Breast epithelium (tissue), 4 donors: ENCODE measurements around the gene CPXM1. TPM values are rescaled to one million over a fixed set of nuclear protein-coding genes. Genes with fewer than 3 reads are reported as not detected.
A peak's percentile ranks its signal among the peaks of the same experiment; 100 is the strongest.

ENCODE experiments used
- DNase-seq, 2 donors: peaks; one replicate each; pipeline ENCODE4 v3.0.0-alpha.2; 2019; ENCODE audit warnings: low spot score in 2 of 2
- H3K27ac ChIP-seq, 2 donors: fragments of 200-600 bp; sonication (generic) in 1 of 2; one replicate each; pipeline ENCODE4 v1.5.1; 2016 to 2019; ENCODE audit warnings: mild to moderate bottlenecking in 1 of 2
- H3K27me3 ChIP-seq, 2 donors: fragments of 200-600 bp; sonication (generic) in 1 of 2; one replicate each; pipeline versions ENCODE4 v1.5.1 to v1.6.0; 2017 to 2019; ENCODE audit warnings: control low read depth in 1 of 2, mild to moderate bottlenecking in 1 of 2
- H3K36me3 ChIP-seq: fragments of 200-600 bp; one replicate; pipeline ENCODE4 v1.5.1; 2019
- H3K4me1 ChIP-seq, 2 donors: fragments of 200-600 bp; sonication (generic); one replicate each; pipeline ENCODE4 v1.5.1; 2016 to 2019; ENCODE audit warnings: control low read depth in 1 of 2
- H3K4me3 ChIP-seq, 3 donors: fragments of 200-600 bp; sonication (generic); 1 replicate in 2 of 3; 2 replicates in 1 of 3; pipeline ENCODE4 v1.5.1; 2016 to 2019; ENCODE audit warnings: mild to moderate bottlenecking in 3 of 3, moderate library complexity in 2 of 3
- H3K9me3 ChIP-seq, 2 donors: fragments of 200-600 bp; sonication (generic) in 1 of 2; one replicate each; pipeline ENCODE4 v1.5.1; 2016 to 2019; ENCODE audit warnings: control low read depth in 1 of 2
- POLR2A ChIP-seq: fragments of 450-650 bp; IDR thresholded peaks from one replicate; pipeline ENCODE4 v1.6.1; 2016; ENCODE audit warnings: antibody characterized with exemption, mild to moderate bottlenecking, moderate library complexity
- POLR2AphosphoS5 ChIP-seq, 3 donors: sonication (generic); formaldehyde crosslinking; IDR thresholded peaks; one replicate each; pipeline ENCODE4 v1.6.1; 2017; ENCODE audit warnings: antibody characterized with exemption in 3 of 3
- intact Hi-C: fragments of 100-400 bp; cut with DNase I; formaldehyde crosslinking; loops from one replicate; pipeline ENCODE4 v1.15.1; 2023; ENCODE audit warnings: low total_unique reads
- total RNA-seq, 3 donors: library from RNA; depleted of rRNA; stranded (reverse); fragments of >200 nt; gene quantifications; one replicate each; pipeline ENCODE4 v1.1.0, GENCODE V29; 2016
- TF ChIP-seq, protein P1 (sequence below), 3 donors: fragments of 450-650 bp; IDR thresholded peaks; one replicate each; pipeline ENCODE4 v1.5.1; 2016 to 2017; ENCODE audit warnings: antibody characterized with exemption in 3 of 3, mild to moderate bottlenecking in 3 of 3, moderate library complexity in 3 of 3

The CPXM1 gene
- total RNA-seq, 3 donors from 2014 or later, result 23.1 to 45.4 (median 28.5) TPM

DNA sequence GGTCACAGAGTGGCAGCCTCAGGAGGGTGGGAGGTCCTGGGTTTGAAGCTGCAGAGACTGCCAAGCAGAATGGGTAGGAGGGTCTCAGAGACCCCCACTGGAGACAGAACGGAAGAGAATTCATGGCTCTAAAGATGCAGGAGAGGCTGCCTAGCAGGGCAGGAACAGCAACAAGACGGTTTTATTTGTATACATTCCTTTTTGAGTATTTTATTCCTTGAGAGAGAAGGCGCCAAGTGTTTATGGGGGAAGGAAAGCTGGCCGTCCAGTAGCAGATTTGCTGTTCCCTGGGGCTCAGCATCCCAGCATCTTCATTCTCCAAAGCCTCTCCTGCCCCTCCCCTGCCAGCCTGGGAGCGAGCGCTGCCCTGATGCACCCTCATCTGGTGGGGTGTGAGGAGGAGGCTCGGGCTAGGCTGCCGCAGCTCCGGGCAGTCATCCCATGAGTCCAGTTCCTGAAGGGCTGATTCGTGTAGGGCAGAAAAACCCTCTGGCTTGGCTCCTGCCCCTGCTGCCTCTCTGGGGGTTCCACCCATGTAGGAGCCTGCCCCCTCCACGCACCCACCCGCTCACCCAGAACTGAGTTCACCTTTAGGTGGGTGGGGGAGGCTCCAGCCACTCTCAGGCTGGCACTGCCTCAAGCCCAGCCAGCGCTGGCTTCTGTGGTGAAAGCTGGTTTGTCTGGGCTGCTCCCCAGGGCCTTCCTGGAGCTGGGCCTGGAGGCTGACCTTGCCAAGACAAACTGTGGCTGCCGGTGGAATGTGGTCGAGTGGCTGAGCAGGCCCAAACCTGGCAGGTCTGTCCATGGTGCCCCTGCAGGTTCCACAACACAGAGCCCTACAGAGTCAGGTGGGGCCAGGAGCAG lies 32.4 kb downstream of the CPXM1 start:
- peak in 2 of 3 donors; percentile 49 to 57 for TF ChIP-seq POLR2AphosphoS5 (IDR thresholded peaks at IDR 0.05)
- TF ChIP-seq POLR2A, result no peak
- TF ChIP-seq, protein P1, sequence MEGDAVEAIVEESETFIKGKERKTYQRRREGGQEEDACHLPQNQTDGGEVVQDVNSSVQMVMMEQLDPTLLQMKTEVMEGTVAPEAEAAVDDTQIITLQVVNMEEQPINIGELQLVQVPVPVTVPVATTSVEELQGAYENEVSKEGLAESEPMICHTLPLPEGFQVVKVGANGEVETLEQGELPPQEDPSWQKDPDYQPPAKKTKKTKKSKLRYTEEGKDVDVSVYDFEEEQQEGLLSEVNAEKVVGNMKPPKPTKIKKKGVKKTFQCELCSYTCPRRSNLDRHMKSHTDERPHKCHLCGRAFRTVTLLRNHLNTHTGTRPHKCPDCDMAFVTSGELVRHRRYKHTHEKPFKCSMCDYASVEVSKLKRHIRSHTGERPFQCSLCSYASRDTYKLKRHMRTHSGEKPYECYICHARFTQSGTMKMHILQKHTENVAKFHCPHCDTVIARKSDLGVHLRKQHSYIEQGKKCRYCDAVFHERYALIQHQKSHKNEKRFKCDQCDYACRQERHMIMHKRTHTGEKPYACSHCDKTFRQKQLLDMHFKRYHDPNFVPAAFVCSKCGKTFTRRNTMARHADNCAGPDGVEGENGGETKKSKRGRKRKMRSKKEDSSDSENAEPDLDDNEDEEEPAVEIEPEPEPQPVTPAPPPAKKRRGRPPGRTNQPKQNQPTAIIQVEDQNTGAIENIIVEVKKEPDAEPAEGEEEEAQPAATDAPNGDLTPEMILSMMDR (IDR thresholded peaks at IDR 0.05), result peak in 1 of 3 donors; percentile 18
- Histone ChIP-seq H3K4me1 (no peaks in the 10 kb centered on the region), H3K4me3 (peak overlapping the region in 2 of 3 donors; percentile 28 to 32), H3K36me3 (no peaks in the 10 kb centered on the region), H3K9me3 (no peaks in the 10 kb centered on the region), H3K27ac (peak overlapping the region; percentile 45 to 75), H3K27me3 (no peaks in the 10 kb centered on the region)
- DNase-seq, result peak; percentile 87 to 93
- intact Hi-C loops, result no loop called here

DNA sequence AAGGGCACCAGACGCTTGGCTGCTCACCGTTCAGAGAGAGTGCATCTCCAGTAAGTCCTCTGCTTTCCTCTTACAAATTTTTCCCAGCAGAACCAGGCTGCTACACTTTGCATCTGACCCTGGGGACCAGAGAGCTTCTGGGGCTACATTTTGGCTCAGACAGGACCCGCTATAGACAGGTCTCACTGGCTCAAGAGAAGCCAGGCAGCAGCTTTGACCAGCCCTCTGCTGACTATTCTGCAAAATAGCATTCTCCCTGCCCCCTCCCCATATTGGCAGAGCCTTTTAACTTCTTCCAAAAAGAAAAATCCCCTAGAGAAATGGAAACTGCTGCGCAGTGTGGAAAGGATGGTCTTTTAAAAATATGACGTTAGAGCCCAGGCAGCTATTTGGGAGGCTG lies 37.2 kb downstream of the CPXM1 start:
- no peaks in the 10 kb centered on the region for H3K36me3 ChIP-seq
- no peaks in the 10 kb centered on the region for H3K27me3 ChIP-seq
- H3K4me1 ChIP-seq, result no peaks in the 10 kb centered on the region
- intact Hi-C loops, result no loop called here
- H3K27ac ChIP-seq, result no peak overlapping the region
- no peak for TF ChIP-seq POLR2AphosphoS5 (IDR thresholded peaks at IDR 0.05)
- TF ChIP-seq POLR2A, result no peak
- TF ChIP-seq, protein P1 (IDR thresholded peaks at IDR 0.05), result no peak
- H3K9me3 ChIP-seq, result no peaks in the 10 kb centered on the region
- no peak overlapping the region for H3K4me3 ChIP-seq
- no peak for DNase-seq

DNA sequence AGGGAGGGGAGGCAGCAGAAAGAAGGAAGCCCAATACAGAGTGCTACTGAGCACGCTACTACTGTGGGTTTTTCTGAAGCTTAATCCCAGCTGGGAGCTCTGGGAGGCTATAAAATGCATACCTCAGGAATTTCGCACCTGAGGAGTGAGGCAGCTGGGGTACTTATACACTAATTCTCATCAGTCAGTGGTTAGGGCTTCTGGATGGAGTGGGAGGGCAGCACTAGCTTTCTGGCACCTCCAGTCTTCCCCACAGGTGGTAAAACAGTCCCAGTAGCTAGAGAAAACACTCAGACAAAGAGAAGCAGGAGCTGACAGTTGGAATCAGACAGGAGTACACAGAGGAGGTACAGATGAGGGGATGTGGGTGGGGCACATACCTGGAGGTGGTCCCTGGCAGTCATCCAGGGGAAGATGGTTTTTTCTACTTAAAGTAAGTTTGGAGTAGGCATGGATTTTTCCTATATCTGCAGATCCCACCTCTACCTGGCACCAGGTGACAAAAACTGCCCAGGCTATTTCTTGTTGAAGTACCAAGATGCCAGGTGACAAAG lies 37.8 kb downstream of the CPXM1 start:
- Histone ChIP-seq H3K4me1 (no peaks in the 10 kb centered on the region), H3K4me3 (no peak overlapping the region), H3K36me3 (no peaks in the 10 kb centered on the region), H3K27me3 (no peaks in the 10 kb centered on the region), H3K9me3 (no peaks in the 10 kb centered on the region), H3K27ac (no peak overlapping the region)
- intact Hi-C loops, result no loop called here
- TF ChIP-seq, protein P1 (IDR thresholded peaks at IDR 0.05), result no peak
- TF ChIP-seq POLR2A, result no peak
- no peak for TF ChIP-seq POLR2AphosphoS5 (IDR thresholded peaks at IDR 0.05)
- no peak for DNase-seq

DNA sequence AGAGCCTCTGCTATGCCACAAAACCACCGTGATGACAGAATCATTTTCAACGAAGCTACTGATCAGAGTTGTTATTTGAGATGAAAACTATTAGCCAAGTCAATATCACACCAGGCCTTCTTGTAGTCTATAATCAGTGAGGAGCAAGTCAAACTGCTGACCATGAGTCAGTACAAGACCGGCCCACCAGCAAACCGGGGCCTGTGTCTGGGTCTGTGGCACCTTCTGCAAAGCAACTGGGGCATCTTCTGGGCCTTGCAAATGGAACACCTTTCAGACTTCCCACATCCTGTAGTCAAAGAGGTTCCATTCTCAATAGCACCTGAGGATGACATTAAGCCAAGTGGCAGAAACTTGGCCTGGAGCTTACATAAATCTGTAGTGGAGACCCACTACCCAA lies 38.5 kb downstream of the CPXM1 start:
- no peak overlapping the region for H3K4me3 ChIP-seq
- H3K27ac ChIP-seq, result no peak overlapping the region
- TF ChIP-seq POLR2AphosphoS5 (IDR thresholded peaks at IDR 0.05), result no peak
- TF ChIP-seq POLR2A, result no peak
- TF ChIP-seq, protein P1 (IDR thresholded peaks at IDR 0.05), result no peak
- intact Hi-C loops, result no loop called here
- H3K9me3 ChIP-seq, result no peaks in the 10 kb centered on the region
- H3K36me3 ChIP-seq, result no peaks in the 10 kb centered on the region
- H3K4me1 ChIP-seq, result no peaks in the 10 kb centered on the region
- DNase-seq, result no peak
- no peaks in the 10 kb centered on the region for H3K27me3 ChIP-seq

DNA sequence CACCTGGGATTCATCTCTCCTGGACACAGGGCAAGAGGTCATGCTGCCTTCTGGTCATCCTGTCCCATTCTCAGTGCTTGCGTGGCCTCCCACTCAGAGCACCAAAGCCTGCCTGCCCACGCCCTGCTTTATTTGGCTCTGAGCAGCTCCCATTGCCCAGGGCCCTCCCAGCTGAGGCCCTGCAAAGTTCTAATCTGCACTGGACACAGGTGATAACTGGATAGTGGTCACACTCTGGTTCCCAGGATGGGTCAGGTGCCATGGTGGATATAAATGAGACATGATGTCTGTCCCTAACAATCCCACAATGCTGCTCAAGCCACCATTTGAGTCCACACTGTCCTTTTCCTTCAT lies 39.5 kb downstream of the CPXM1 start:
- H3K27ac ChIP-seq, result no peak overlapping the region
- H3K4me1 ChIP-seq, result no peaks in the 10 kb centered on the region
- H3K9me3 ChIP-seq, result no peaks in the 10 kb centered on the region
- no peak for DNase-seq
- no peak overlapping the region for H3K4me3 ChIP-seq
- intact Hi-C loops, result no loop called here
- no peaks in the 10 kb centered on the region for H3K27me3 ChIP-seq
- no peaks in the 10 kb centered on the region for H3K36me3 ChIP-seq
- TF ChIP-seq POLR2AphosphoS5 (IDR thresholded peaks at IDR 0.05) (no peak), POLR2A (no peak)
- TF ChIP-seq, protein P1 (IDR thresholded peaks at IDR 0.05), result no peak
